NCI-H524 (cell line): ENCODE results near the gene RBM6.
A peak's percentile ranks its signal among the peaks of the same experiment; 100 is the strongest.

ENCODE experiments used
- DNase-seq, 2 experiments: peaks; one replicate each; lab custom pipeline; 2025; lab: John Stamatoyannopoulos, UW

RBM6 gene

DNA sequence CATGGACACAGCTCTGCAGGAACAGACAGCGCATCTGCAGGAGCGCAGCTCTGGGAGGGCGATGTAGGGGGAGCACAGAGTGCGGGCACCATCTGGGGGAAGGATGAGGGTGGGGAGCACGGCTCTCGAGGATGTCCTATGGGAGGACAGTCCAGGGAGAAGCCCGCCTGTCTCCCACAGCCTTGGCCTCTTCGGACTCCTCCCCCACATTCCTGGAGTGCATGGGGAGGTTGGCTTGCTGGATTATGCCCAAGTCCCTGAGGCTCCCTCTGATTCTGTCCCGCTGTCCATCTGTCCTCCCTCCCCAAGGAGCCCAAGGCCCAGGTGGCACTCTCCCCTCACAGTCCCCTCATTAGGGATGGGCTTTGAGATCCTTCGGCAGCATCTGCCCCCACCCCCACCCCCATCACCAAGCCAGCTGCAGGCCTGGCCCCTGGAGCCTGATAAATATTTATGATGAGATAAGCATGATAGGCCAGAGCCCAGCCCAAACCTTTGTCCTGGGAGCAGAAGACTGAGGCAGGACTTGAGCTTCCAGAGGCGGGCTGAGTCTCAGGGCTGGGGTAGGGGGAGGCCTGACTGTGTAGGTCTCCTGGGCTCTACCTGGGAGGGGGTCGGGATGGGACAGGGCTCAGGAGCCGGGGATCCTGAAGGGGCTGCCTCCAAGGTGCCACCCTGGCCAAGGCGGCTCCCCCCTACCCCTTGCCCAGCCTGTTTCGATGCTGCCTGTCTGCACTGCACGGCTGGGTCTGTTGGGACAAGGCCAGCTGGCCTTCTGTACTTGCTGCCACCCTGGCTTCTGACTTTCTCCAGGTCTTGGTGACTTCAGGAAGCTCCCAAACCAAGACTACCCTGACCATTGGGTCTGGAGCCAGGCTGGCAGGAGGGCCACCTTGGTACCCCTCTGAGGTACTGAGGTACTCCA lies 186.6 kb downstream of the RBM6 start:
- peak; percentile 88 to 97 for DNase-seq
